Aorta (tissue), 5 donors: ENCODE data around the gene ZNF839. TPM values are rescaled to one million over a fixed set of nuclear protein-coding genes. Genes with fewer than 3 reads are reported as not detected.
"Not testable (repeated sequence)": the region's sequence is repeated elsewhere in the genome, so short reads cannot be mapped to it uniquely, and the experiment has no call there.

Experiments used
- ATAC-seq: fragments of 200-7000 bp; cut with Tn5 transposase; one replicate; pipeline ENCODE4 v1.9.1; 2022; ENCODE audit warnings: moderate library complexity; ENCODE audit not compliant: low FRiP score
- DNase-seq, 2 donors: peaks; one replicate each; pipeline ENCODE4 v3.0.0-alpha.2; 2020
- H3K27ac ChIP-seq, 2 donors: one replicate each; pipeline ENCODE4 v1.5.1; 2013; ENCODE audit warnings: low read length in 2 of 2, mild to moderate bottlenecking in 2 of 2, moderate library complexity in 2 of 2, control low read depth in 1 of 2, inconsistent platforms in 1 of 2, low read depth in 1 of 2
- H3K27me3 ChIP-seq, 2 donors: one replicate each; pipeline ENCODE4 v1.6.1; 2013; ENCODE audit warnings: control low read depth in 1 of 2, low read length in 1 of 2, mild to moderate bottlenecking in 1 of 2, moderate library complexity in 1 of 2; ENCODE audit not compliant: insufficient read depth in 2 of 2, control insufficient read depth in 1 of 2
- H3K36me3 ChIP-seq, 2 donors: one replicate each; pipeline ENCODE4 v1.6.1; 2013; ENCODE audit warnings: control low read depth in 1 of 2, low read length in 1 of 2, mild to moderate bottlenecking in 1 of 2; ENCODE audit not compliant: insufficient read depth in 2 of 2, control insufficient read depth in 1 of 2
- H3K4me1 ChIP-seq, 2 donors: one replicate each; pipeline ENCODE4 v1.6.1; 2013; ENCODE audit warnings: low read length in 2 of 2, control low read depth in 1 of 2, mild to moderate bottlenecking in 1 of 2, moderate library complexity in 1 of 2; ENCODE audit not compliant: insufficient read depth in 2 of 2, control insufficient read depth in 1 of 2
- H3K4me3 ChIP-seq, 2 donors: one replicate each; pipeline ENCODE4 v1.5.1; 2013; ENCODE audit warnings: low read length in 2 of 2, control low read depth in 1 of 2, mild to moderate bottlenecking in 1 of 2
- H3K9me3 ChIP-seq: one replicate; pipeline ENCODE4 v1.6.1; 2013; ENCODE audit warnings: mild to moderate bottlenecking, low read length; ENCODE audit not compliant: control insufficient read depth
- WGBS, 2 donors: extraction: QIAGEN DNeasy Blood & Tissue Kit; methylation state at CpG; one replicate each; pipeline ENCODE4 v1.1.7; 2013; 5-methylcytosine and 5-hydroxymethylcytosine counted together
- intact Hi-C, 2 donors: fragments of 100-400 bp; cut with DNase I; formaldehyde crosslinking; loops; one replicate each; pipeline versions ENCODE4 v1.14.2 to v1.15.0; 2022
- polyA plus RNA-seq, 2 donors: library from polyadenylated mRNA; stranded (reverse); fragments of 200-250 nt; gene quantifications; one replicate each; pipeline ENCODE4 v1.2.3, GENCODE V29; 2013
- total RNA-seq, 2 donors: library from RNA; stranded (reverse); fragmentation: NEBNext Ultra II Directional; extraction: Animal tissue kit (Norgen Biotek cat#: 25700); gene quantifications; one replicate each; pipeline ENCODE4 v1.2.1, GENCODE V29; 2021
- donor health status: healthy with polysubstance abuse.
- donor health status: Bipolar disorder and iron deficiency.
- donor health status: DM: no; HTN: no; CAD: no.
- donor health status: DM: no; HTN: no; CAD: no.
- donor health status: DM: yes; HTN: yes; CAD: no.

ZNF839 gene
- total and polyA plus RNA-seq, 4 donors, result 6.0 to 13.1 (median 8.0) TPM

GRCh38 chr14:102344084-102344483, 24.5 kb downstream of the ZNF839 start:
- ATAC-seq (no peak), DNase-seq (no peak)
- Histone ChIP-seq H3K4me1 (no peaks in the 10 kb centered on the region), H3K27ac (no peak overlapping the region), H3K9me3 (no peaks in the 10 kb centered on the region), H3K4me3 (no peak overlapping the region), H3K36me3 (peaks cover 0 to 9% of the 10 kb centered on the region in 2 donors), H3K27me3 (no peaks in the 10 kb centered on the region)
- 89 to 91% methylated on average over 7 of the region's 7 CpGs for WGBS, 2 donors
- intact Hi-C loops, result no loop called here

DNA sequence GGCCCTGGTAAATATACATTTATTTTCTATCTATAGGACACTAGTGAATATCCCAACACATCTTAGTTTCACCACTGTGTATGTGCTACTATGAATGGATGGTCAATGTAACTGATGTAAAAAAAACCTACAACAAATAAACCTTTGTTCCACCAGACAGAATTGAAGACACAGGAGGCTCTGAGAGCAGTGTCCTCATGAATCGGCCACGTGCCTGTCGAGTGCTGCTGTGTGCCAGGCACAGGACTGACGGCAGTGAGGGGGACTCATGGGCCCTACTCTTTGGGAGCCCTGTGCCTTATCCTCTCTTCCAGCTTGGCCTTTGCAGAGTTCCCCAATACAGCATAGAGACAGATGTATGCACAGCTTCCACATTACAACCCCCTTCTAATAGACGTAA, 24.9 kb downstream of the ZNF839 start:
- intact Hi-C loops, result no loop called here
- DNase-seq, result no peak
- Histone ChIP-seq H3K9me3 (no peaks in the 10 kb centered on the region), H3K4me1 (no peaks in the 10 kb centered on the region), H3K36me3 (peaks cover 2 to 8% of the 10 kb centered on the region in 2 donors), H3K27ac (no peak overlapping the region), H3K27me3 (no peaks in the 10 kb centered on the region), H3K4me3 (no peak overlapping the region)
- ATAC-seq, result no peak
- 85 to 90% methylated on average over 5 of the region's 5 CpGs for WGBS, 2 donors

- Histone ChIP-seq H3K27me3 (no peaks in the 10 kb centered on the region), H3K9me3 (no peaks in the 10 kb centered on the region), H3K36me3 (peaks cover 3 to 8% of the 10 kb centered on the region in 2 donors), H3K4me3 (no peak overlapping the region), H3K4me1 (no peaks in the 10 kb centered on the region), H3K27ac (no peak overlapping the region)
- no peak for DNase-seq
- ATAC-seq, result no peak
- 74 to 79% methylated on average over 3 of the region's 3 CpGs for WGBS, 2 donors
- intact Hi-C loops, result no loop called here
Observed at GRCh38 chr14:102345232-102345631, 25.7 kb downstream of the ZNF839 start.

GRCh38 chr14:102346645-102347044, 27.1 kb downstream of the ZNF839 start:
- no peak for ATAC-seq
- WGBS, 2 donors, result 95% methylated on average over 4 of the region's 4 CpGs
- H3K4me3 ChIP-seq, result no peak overlapping the region

GRCh38 chr14:102348376-102348775, 28.8 kb downstream of the ZNF839 start:
- Histone ChIP-seq H3K4me3 (no peak overlapping the region), H3K9me3 (no peaks in the 10 kb centered on the region), H3K27me3 (no peaks in the 10 kb centered on the region), H3K36me3 (peaks cover 3 to 8% of the 10 kb centered on the region in 2 donors), H3K27ac (no peak overlapping the region), H3K4me1 (no peaks in the 10 kb centered on the region)
- intact Hi-C loops, result no loop called here
- ATAC-seq (no peak), DNase-seq (no peak)
- WGBS, 2 donors, result 89 to 94% methylated on average over 16 of the region's 16 CpGs

More at GRCh38 chr14:102346645-102347044, 27.1 kb downstream of the ZNF839 start:
- Histone ChIP-seq H3K27ac (no peak overlapping the region), H3K27me3 (no peaks in the 10 kb centered on the region), H3K36me3 (peaks cover 3 to 8% of the 10 kb centered on the region in 2 donors), H3K9me3 (no peaks in the 10 kb centered on the region), H3K4me1 (no peaks in the 10 kb centered on the region)
- intact Hi-C loops, result no loop called here
- DNase-seq, result no peak

- no peak for DNase-seq
- intact Hi-C loops, result no loop called here
- 94% methylated on average over 10 of the region's 10 CpGs for WGBS, 2 donors
- no peak overlapping the region for H3K4me3 ChIP-seq
- ATAC-seq, result no peak
- H3K4me1 ChIP-seq, result no peaks in the 10 kb centered on the region
- no peak overlapping the region for H3K27ac ChIP-seq
- no peaks in the 10 kb centered on the region for H3K9me3 ChIP-seq
- H3K27me3 ChIP-seq, result no peaks in the 10 kb centered on the region
- peaks cover 3 to 12% of the 10 kb centered on the region in 2 donors for H3K36me3 ChIP-seq
Observed at GRCh38 chr14:102351023-102351422, 31.5 kb downstream of the ZNF839 start.

- not testable (repeated sequence) for H3K27ac ChIP-seq, ATAC-seq
Observed at GRCh38 chr14:102351593-102351992, 32.0 kb downstream of the ZNF839 start.

DNA sequence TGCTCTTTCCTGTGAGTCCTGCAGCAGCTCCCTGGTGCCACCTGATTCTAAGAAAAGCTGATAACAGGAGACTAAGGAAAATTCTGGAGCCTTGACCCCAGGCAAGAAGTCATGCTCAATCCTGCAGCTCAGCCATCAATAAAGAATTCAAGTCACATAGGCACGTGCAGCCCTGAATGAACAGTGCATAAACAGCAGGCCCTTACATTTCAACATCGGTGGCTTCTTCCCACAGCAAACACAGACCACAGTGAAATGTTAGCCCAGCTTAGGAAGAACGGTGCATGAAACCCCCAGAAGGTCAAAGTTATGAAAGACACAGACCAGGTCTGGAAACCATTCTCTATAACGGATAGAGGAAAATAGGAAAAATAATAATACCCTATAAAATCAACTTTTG, 32.7 kb downstream of the ZNF839 start:
- 90 to 92% methylated on average over 4 of the region's 4 CpGs for WGBS, 2 donors
- intact Hi-C loops, result loop anchor here in 1 of 2 donors (1.0 kb wide), 1 partner anchor 10 kb away; the partner anchor contains the start of genes CINP and TECPR2
- Histone ChIP-seq H3K27ac (no peak overlapping the region), H3K4me3 (no peak overlapping the region), H3K9me3 (no peaks in the 10 kb centered on the region), H3K27me3 (no peaks in the 10 kb centered on the region), H3K4me1 (no peaks in the 10 kb centered on the region), H3K36me3 (peaks cover 3 to 12% of the 10 kb centered on the region in 2 donors)
- ATAC-seq, result no peak
- DNase-seq, result no peak

More at GRCh38 chr14:102351593-102351992, 32.0 kb downstream of the ZNF839 start:
- DNase-seq, intact Hi-C loops, H3K4me3 ChIP-seq, H3K27me3 ChIP-seq, H3K9me3 ChIP-seq, H3K4me1 ChIP-seq: not testable (repeated sequence)
- peaks cover 3 to 12% of the 10 kb centered on the region in 2 donors for H3K36me3 ChIP-seq
- 65% methylated on average over 9 of the region's 9 CpGs for WGBS, 2 donors

DNA sequence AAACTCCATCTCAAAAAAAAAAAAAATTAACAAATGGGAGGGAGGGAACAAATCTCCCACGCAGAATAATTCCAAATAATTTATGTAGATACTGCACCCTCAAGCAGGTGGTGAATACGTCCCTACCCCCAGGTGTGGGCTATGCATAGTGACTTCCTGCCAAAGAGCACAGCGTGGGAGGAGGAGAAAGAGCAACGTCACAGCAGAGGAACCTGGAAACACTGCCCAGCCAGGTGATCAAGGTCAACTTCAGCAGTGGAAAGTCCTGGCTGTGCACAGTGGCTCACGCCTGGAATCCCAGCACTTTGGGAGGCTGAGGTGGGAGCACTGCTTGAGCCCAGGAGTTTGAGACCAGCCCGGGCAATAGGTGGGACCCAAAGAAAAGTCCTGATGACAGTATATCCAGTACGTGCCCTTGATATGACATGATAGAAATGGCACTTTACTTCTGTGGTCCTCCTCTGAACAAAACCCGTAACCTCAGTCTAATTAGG, 33.6 kb downstream of the ZNF839 start:
- DNase-seq (no peak), ATAC-seq (no peak)
- 86 to 87% methylated on average over 8 of the region's 8 CpGs for WGBS, 2 donors
- Histone ChIP-seq H3K27ac (no peak overlapping the region), H3K27me3 (no peaks in the 10 kb centered on the region), H3K36me3 (peaks cover 3 to 14% of the 10 kb centered on the region in 2 donors), H3K9me3 (no peaks in the 10 kb centered on the region), H3K4me1 (no peaks in the 10 kb centered on the region), H3K4me3 (no peak overlapping the region)
- intact Hi-C loops, result no loop called here
